Medulla oblongata (tissue), 1 donor: Measurements from ENCODE around the gene SOX8.
"Not testable (repeated sequence)": the region's sequence is repeated elsewhere in the genome, so short reads cannot be mapped to it uniquely, and the experiment has no call there.

Experiments used
- DNase-seq: peaks from one replicate; pipeline ENCODE4 v3.0.0-alpha.2; 2015; ENCODE audit errors: extremely low spot score

Gene SOX8

GRCh38 chr16:1025183-1025809 lies 43.7 kb downstream of the SOX8 start:
- DNase-seq = not testable (repeated sequence)

GRCh38 chr16:1026057-1026783 lies 44.6 kb downstream of the SOX8 start:
- peak; percentile 63 for DNase-seq

GRCh38 chr16:1026784-1027500 lies 45.4 kb downstream of the SOX8 start:
- DNase-seq = peak; percentile 21

- peak; percentile 48 for DNase-seq
These were observed 45.9 kb downstream of the SOX8 start for GRCh38 chr16:1027501-1027815.

GRCh38 chr16:1028056-1028455 lies 46.5 kb downstream of the SOX8 start:
- no peak for DNase-seq

- no peak for DNase-seq
These were observed 47.1 kb downstream of the SOX8 start for GRCh38 chr16:1028524-1029258.

GRCh38 chr16:1029259-1029545 lies 47.6 kb downstream of the SOX8 start:
- no peak for DNase-seq

GRCh38 chr16:1030473-1030901 lies 48.9 kb downstream of the SOX8 start:
- no peak for DNase-seq

- no peak for DNase-seq
These were observed 50.1 kb downstream of the SOX8 start for GRCh38 chr16:1031666-1032065.

- no peak for DNase-seq
These were observed 51.0 kb downstream of the SOX8 start for GRCh38 chr16:1032607-1033006.

GRCh38 chr16:1033128-1033679 lies 51.6 kb downstream of the SOX8 start:
- DNase-seq = no peak

GRCh38 chr16:1034230-1035065 lies 52.9 kb downstream of the SOX8 start:
- no peak for DNase-seq

- DNase-seq = no peak
These were observed 53.5 kb downstream of the SOX8 start for GRCh38 chr16:1035066-1035415.

GRCh38 chr16:1036166-1036565 lies 54.6 kb downstream of the SOX8 start:
- DNase-seq = no peak
